NCI-H2196 (cell line): ENCODE data around the gene MRPS33.
"Not testable (repeated sequence)": the region's sequence is repeated elsewhere in the genome, so short reads cannot be mapped to it uniquely, and the experiment has no call there.

Experiments used
- DNase-seq: peaks from one replicate; lab custom pipeline; 2025; ENCODE audit not compliant: unreplicated experiment; lab: John Stamatoyannopoulos, UW

MRPS33 gene

DNA sequence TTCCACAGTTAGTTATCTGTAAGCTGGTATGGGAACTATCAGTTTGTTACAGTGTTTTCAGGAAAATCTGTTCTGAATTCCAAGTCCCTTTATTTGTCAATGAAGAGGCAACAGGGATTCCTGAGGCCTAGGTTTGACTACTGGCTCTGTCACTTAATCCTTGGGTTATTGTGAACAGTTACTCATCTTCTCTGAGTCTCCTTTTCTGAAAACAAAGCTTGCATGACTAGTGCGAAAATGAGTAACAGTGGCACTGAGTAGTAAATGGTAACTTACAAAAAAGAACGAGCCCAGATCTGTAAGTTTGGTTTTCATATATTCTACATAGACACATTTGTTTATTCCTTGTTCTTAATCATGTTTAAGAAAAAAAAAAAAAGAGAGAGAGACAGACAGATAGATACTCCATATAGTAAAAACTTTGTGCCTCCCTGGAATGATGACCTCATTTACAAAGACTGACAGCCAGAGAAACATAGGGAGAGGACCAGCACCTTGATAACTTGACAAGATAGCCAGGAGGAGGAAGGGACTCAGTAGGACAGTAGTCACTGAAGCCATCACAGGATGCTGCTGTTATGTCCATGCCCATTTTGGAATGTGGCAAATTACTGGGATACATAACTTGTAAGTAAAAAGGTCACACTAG, 1.9 kb downstream of the MRPS33 start:
- DNase-seq, result no peak

- DNase-seq, result peak; percentile 76
Observed at GRCh38 chr7:141012044-141012685, 2.6 kb downstream of the MRPS33 start.

DNA sequence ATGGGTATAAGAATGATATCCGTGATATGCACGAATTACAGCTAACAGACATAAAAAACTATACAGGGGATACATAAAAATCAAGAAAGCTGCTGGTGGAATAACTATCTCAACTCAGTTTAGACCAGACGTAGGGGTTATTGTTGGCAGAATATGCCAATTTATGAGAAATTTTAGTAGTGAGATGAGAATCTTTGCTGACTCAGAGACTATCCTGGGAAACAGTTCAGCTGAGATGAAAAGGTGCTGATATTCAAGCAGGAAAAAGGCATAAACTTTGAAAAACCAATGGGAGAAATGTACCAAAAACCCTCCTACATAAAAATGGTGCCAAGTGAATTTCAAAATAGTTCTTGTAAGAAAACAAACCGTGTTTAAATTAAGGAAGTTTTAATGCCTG, 3.3 kb downstream of the MRPS33 start:
- no peak for DNase-seq

GRCh38 chr7:141003172-141004065, 11.3 kb downstream of the MRPS33 start:
- DNase-seq, result peak; percentile 4

- no peak for DNase-seq
Observed at GRCh38 chr7:141001546-141001945, 13.2 kb downstream of the MRPS33 start.

GRCh38 chr7:141001122-141001521, 13.6 kb downstream of the MRPS33 start:
- DNase-seq, result no peak

DNA sequence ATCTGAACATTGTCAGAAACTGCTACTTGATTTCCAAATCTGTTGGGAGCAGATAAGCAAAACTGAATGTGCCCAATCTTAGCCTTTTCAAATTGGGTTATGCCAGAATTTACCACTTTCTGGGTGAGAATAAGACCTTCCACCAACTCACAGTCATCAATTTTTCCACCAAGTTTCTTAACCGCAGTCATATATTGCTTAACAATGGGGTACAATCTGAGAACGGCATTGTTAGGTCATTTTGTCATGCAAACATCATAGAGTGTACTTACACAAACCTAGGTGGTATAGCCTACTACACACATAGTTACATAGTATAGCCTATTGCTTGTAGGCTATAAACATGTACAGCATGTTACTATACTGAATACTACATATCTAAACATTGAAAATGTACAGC, 16.0 kb downstream of the MRPS33 start:
- DNase-seq, result no peak

- no peak for DNase-seq
Observed at GRCh38 chr7:140992422-140992821, 22.3 kb downstream of the MRPS33 start.

- no peak for DNase-seq
Observed at GRCh38 chr7:140990193-140990962, 24.4 kb downstream of the MRPS33 start.

DNA sequence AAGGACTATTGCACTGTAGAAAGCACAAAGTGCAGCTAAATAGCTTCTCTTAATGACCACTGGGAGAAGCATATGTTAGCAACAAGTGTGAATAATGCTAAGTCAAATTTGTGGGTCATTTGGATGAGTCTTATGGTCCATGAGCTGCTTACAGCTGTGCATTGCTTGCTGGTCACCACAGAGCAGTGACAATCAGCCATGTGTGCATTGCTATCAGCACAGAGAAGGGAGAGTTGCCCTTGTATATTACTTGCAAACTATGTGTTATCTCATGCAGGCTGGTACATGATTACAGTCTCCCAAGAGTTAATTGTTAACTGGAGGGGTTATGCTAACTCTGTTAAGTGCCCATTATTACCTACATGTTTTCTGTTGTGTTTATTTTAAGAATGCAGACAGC, 25.7 kb downstream of the MRPS33 start:
- no peak for DNase-seq

DNA sequence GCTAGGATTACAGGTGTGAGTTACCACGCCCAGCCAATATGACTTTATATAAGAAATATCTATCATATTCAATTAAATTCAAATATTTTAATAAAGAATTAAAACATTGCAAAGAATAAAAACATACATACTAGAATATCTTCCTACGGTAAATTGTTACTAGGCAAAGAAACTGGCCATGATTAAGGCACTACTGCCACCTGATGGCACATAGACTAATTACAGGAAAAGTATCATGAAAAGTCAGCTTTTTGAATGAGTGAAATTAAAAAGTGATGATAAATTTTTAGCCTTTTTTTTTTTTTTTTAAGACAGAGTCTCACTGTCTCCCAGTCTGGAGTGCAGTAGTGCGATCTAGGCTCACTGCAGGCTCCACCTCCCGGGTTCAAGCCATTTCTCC, 30.9 kb downstream of the MRPS33 start:
- no peak for DNase-seq

DNA sequence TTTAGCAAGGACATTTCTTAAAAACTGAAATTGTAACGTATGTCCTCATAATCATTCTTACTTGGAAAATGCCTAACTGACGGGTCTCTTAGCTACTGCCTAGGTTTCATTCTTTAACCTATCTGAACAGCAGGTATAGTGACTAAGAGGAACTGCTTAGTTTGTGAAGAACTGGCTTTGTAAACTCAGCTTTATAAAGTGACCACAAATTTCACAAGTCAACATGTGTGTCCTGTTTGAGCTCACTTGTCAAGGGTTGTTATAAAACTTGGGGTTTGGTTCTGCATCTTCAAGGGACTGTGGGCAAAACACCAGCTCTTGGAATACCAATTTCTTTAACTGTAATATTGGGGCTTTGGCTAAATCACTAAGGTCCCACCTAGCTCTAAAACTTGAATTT, 32.2 kb downstream of the MRPS33 start:
- DNase-seq, result no peak

GRCh38 chr7:140981951-140982350, 32.8 kb downstream of the MRPS33 start:
- DNase-seq, result no peak

- DNase-seq, result no peak
Observed at GRCh38 chr7:140977741-140978140, 37.0 kb downstream of the MRPS33 start.

DNA sequence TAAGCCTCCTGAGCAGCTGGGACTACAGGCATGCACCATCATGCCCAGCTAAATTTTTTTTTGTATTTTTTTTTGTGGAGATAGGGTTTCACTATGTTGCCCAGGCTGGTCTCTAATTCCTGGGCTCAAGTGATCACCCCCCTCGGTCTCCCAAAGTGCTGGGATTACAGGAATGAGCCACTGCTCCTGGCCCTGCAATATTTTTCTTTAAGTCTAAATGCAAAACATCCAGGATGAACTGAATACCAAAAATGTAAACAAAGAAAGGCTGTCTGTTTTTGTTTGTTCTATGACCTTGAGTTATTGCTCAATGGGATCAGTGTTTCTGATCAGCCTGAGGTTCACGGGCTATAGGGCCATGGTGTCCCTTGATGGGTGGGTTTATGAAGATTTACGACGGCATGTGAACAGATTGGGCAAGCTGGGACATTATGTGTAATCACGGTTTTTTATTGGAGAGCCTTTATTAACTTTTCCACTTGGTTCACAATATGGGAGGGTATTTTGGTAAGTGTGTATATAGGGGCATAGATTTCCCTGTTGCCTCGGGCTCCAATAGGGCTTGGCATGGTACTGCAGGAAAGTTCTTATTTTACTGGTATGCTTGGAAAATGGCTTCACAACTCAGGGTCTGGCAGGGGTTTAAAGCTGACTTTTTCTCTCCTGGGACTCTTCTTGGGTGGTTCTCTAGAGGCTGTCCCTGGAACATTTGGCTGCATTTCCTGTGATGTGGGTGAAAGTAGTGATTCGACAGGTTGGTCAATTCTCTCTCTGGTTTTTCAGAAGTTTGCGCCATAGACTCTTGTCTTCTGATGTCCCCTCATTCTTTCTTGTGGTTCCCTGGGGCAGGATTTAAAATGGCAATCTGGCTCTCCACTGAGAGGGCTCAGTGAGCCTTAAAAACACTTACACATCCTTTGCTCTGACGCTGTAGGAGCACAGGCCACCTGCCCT, 41.6 kb downstream of the MRPS33 start:
- DNase-seq, result no peak

- DNase-seq, result no peak
Observed at GRCh38 chr7:140972344-140972743, 42.4 kb downstream of the MRPS33 start.

- no peak for DNase-seq
Observed at GRCh38 chr7:140967438-140967837, 47.3 kb downstream of the MRPS33 start.

- no peak for DNase-seq
Observed at GRCh38 chr7:140966561-140967233, 48.1 kb downstream of the MRPS33 start.

- no peak for DNase-seq
Observed at GRCh38 chr7:140961117-140961516, 53.6 kb downstream of the MRPS33 start.

DNA sequence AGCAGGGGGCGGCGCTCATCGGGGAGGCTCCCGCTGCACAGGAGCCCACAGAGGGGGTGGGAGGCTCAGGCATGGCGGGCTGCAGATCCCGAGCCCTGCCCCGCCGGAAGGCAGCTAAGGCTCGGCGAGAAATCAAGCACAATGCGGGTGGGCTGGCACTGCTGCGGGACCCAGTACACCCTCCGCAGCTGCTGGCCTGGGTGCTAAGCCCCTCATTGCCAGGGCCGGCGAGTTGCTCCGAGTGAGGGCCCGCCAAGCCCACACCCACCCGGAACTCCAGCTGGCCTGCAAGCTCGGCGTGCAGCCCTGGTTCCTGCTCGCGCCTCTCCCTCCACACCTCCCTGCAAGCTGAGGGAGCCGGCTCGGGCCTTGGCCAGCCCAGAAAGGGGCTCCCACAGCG, 57.8 kb downstream of the MRPS33 start:
- not testable (repeated sequence) for DNase-seq
